Neural progenitor cell (in vitro differentiated cells): Measurements from ENCODE around the gene TBX10. TPM values are rescaled to one million over a fixed set of nuclear protein-coding genes. Genes with fewer than 3 reads are reported as not detected.

Experiments used
- DNase-seq: peaks from one replicate; pipeline ENCODE4 v3.0.0-alpha.2; 2016; ENCODE audit warnings: low spot score
- H2AFZ ChIP-seq: fragments of 200-600 bp; sonication (generic); replicated peaks from 2 replicates; pipeline ENCODE4 v1.6.1; 2016; ENCODE audit warnings: antibody characterized with exemption
- H3F3A ChIP-seq: fragments of 200-600 bp; sonication (generic); 2 replicates; pipeline ENCODE4 v1.6.1; 2016; ENCODE audit warnings: antibody characterized with exemption, low read depth
- H3K27ac ChIP-seq: fragments of 200-600 bp; sonication (generic); 2 replicates; pipeline ENCODE4 v1.5.1; 2016; ENCODE audit warnings: mild to moderate bottlenecking
- H3K27me3 ChIP-seq: fragments of 200-600 bp; sonication (generic); 2 replicates; pipeline ENCODE4 v1.6.1; 2016; ENCODE audit warnings: mild to moderate bottlenecking, moderate library complexity
- H3K36me3 ChIP-seq: fragments of 200-600 bp; sonication (generic); 2 replicates; pipeline ENCODE4 v1.5.1; 2016
- H3K4me1 ChIP-seq: fragments of 200-600 bp; sonication (generic); 2 replicates; pipeline ENCODE4 v1.6.1; 2016; ENCODE audit warnings: mixed run types
- H3K4me2 ChIP-seq: fragments of 200-600 bp; sonication (generic); 2 replicates; pipeline ENCODE4 v1.6.1; 2016
- H3K4me3 ChIP-seq: fragments of 200-600 bp; sonication (generic); 2 replicates; pipeline ENCODE4 v1.5.1; 2016
- H3K79me2 ChIP-seq: fragments of 200-600 bp; sonication (generic); 2 replicates; pipeline ENCODE4 v1.6.1; 2016; ENCODE audit warnings: low read depth
- H3K9ac ChIP-seq: fragments of 200-600 bp; sonication (generic); 2 replicates; pipeline ENCODE4 v1.6.1; 2016
- H3K9me3 ChIP-seq: fragments of 200-600 bp; sonication (generic); 2 replicates; pipeline ENCODE4 v1.5.1; 2016; ENCODE audit warnings: low read depth
- H4K20me1 ChIP-seq: fragments of 200-600 bp; sonication (generic); 2 replicates; pipeline ENCODE4 v1.6.1; 2016; ENCODE audit warnings: low read depth
- H3K27ac Mint-ChIP-seq: 3 replicates; pipeline ENCODE4 v1.8.0; 2021; ENCODE audit warnings: mixed read lengths
- H3K27me3 Mint-ChIP-seq: 2 replicates; pipeline ENCODE4 v1.8.0; 2022; ENCODE audit warnings: low read depth, mild to moderate bottlenecking, inconsistent platforms, moderate library complexity, mixed read lengths; ENCODE audit not compliant: insufficient read depth
- H3K36me3 Mint-ChIP-seq: 3 replicates; pipeline ENCODE4 v1.8.0; 2021; ENCODE audit warnings: mixed read lengths
- H3K4me1 Mint-ChIP-seq: 3 replicates; pipeline ENCODE4 v1.8.0; 2021; ENCODE audit warnings: mixed read lengths
- H3K4me3 Mint-ChIP-seq: 3 replicates; pipeline ENCODE4 v1.8.0; 2021; ENCODE audit warnings: mild to moderate bottlenecking, moderate library complexity, mixed read lengths
- H3K9me3 Mint-ChIP-seq: 3 replicates; pipeline ENCODE4 v1.8.0; 2020; ENCODE audit warnings: mixed read lengths
- EZH2 ChIP-seq: fragments of 200-600 bp; sonication (generic); IDR thresholded peaks from 2 replicates; pipeline ENCODE4 v1.6.1; 2017; ENCODE audit warnings: antibody characterized with exemption, mild to moderate bottlenecking, moderate library complexity
- EZH2phosphoT487 ChIP-seq: fragments of 200-600 bp; sonication (generic); IDR thresholded peaks from 2 replicates; pipeline ENCODE4 v1.6.1; 2017; ENCODE audit warnings: antibody characterized with exemption
- total RNA-seq: library from RNA; depleted of rRNA; stranded (reverse); fragments of >200 nt; gene quantifications from 2 replicates; pipeline ENCODE4 v1.2.3, GENCODE V29; 2015; ENCODE audit warnings: low replicate concordance
- TF ChIP-seq, protein P1 (sequence below): fragments of 200-600 bp; sonication (generic); IDR thresholded peaks from 2 replicates; pipeline ENCODE4 v1.5.1; 2017; ENCODE audit warnings: antibody characterized with exemption, mild to moderate bottlenecking

Gene TBX10
- total RNA-seq, 1 donor from 2014 or later, result not detected

DNA sequence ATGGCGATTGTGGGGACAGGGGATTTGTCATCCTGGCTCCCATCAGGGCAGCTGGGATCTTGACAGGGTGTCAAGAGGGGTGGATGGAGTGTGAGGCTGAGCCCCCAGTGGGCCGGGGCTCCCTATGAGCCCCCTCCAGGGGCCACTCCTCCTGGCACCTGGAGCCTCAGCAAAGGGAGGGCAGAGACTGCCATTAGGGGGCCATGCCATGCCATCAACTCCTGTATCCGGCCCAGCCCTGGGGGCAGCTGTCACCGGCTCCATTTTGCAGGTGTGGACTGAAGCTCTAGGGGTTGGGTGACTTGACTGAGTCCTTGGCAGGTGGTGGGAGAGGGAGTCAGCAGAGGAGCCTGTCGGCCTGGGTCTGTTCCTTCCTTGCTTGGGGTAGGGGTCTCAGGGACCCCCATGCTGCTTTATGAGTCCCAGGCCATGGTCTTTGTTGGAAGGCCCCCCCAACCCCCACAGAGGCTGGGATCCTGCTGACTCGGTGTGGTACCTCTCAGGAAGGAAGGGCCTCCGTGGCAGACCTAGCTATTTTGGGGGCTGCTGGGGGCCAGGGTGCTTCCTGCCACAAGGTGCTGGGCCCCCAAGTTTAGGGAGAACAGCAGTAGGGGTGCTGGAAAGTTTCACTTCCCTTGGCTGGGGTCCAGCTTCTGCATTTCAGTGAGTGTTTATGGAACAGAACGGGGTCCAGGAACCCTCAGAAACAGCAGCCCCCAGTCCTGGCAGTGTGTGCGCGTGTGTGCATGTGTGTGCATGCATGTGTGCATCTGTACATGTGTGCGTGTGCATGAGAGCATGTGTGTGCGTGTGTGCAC is 9.4 kb upstream of the TBX10 start:
- no peak overlapping the region for H3K4me3 Mint-ChIP-seq
- H3K4me1 ChIP-seq, result peaks cover 8% of the 10 kb centered on the region
- peaks cover 14% of the 10 kb centered on the region for H3K4me1 Mint-ChIP-seq
- no peaks in the 10 kb centered on the region for H3K27me3 ChIP-seq
- no peaks in the 10 kb centered on the region for H3K36me3 ChIP-seq
- H3K79me2 ChIP-seq, result no peaks in the 10 kb centered on the region
- no peak overlapping the region for H3K27ac ChIP-seq
- no peaks in the 10 kb centered on the region for H4K20me1 ChIP-seq
- H3K27me3 Mint-ChIP-seq, result peaks cover 13% of the 10 kb centered on the region
- H3K4me3 ChIP-seq, result no peak overlapping the region
- TF ChIP-seq EZH2, result no peak
- TF ChIP-seq, protein P1, sequence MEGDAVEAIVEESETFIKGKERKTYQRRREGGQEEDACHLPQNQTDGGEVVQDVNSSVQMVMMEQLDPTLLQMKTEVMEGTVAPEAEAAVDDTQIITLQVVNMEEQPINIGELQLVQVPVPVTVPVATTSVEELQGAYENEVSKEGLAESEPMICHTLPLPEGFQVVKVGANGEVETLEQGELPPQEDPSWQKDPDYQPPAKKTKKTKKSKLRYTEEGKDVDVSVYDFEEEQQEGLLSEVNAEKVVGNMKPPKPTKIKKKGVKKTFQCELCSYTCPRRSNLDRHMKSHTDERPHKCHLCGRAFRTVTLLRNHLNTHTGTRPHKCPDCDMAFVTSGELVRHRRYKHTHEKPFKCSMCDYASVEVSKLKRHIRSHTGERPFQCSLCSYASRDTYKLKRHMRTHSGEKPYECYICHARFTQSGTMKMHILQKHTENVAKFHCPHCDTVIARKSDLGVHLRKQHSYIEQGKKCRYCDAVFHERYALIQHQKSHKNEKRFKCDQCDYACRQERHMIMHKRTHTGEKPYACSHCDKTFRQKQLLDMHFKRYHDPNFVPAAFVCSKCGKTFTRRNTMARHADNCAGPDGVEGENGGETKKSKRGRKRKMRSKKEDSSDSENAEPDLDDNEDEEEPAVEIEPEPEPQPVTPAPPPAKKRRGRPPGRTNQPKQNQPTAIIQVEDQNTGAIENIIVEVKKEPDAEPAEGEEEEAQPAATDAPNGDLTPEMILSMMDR, result no peak
- no peak for TF ChIP-seq EZH2phosphoT487
- no peaks in the 10 kb centered on the region for H3K9me3 Mint-ChIP-seq
- H3K27ac Mint-ChIP-seq, result no peak overlapping the region
- H3K36me3 Mint-ChIP-seq, result no peaks in the 10 kb centered on the region
- no peak overlapping the region for H3K4me2 ChIP-seq
- no peak overlapping the region for H2AFZ ChIP-seq
- DNase-seq, result no peak
- peaks cover 12% of the 10 kb centered on the region for H3F3A ChIP-seq
- no peak overlapping the region for H3K9ac ChIP-seq
- no peaks in the 10 kb centered on the region for H3K9me3 ChIP-seq

DNA sequence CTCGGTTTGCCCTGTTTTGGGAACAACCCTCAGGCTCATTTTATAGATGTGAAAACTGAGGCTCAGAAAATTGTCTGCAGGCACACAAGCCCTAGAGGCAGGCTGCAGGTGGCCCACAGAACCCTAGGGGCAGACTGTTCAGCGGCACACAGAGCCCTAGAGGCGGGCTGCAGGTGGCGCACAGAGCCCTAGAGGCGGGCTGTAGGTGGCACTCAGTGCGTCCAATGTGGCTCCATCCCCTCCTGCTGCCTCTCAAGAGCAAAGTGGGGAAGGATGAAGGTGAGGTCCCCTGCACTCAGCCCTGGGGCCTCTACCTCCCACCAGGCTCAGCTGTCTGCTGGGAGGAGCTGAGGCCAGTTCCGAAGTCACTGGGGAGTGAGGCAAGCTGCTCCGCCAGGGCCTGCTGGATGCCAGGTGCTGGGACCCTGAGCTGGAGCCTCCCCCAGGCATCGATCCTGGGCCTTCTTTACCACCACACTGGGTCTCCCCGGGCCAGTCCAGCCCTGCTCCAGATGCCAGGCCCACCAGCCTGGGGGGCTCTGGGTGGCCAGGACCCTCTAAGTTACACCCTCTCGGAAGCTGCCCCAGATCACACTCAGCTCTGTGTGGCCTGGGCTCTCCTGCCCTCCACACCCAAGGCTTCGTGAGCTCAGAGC is 8.7 kb upstream of the TBX10 start:
- TF ChIP-seq, protein P1, result peak; percentile 57
- TF ChIP-seq EZH2, result no peak
- no peaks in the 10 kb centered on the region for H3K36me3 ChIP-seq
- no peaks in the 10 kb centered on the region for H3K9me3 Mint-ChIP-seq

DNA sequence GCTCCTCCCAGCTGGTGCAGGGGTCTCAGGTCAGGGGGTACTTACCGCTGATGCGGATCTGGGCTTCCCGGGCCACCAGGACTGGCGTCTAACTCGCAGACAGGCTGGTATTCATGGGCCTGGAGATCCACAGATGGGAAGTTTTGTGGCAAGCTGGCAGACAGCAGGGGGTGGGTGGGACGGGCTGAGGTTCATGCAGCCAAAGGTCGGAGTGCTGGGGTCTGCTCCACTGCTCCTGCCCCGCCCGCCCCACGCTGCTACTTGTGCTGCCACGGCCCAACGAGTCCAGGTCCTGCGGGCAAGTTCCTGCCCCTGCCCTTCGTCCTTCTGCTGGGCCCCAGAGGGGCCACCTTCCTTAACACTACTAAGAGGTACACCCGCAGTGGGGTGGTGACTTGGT is 7.9 kb upstream of the TBX10 start:
- H3K27me3 ChIP-seq, result no peaks in the 10 kb centered on the region
- no peak overlapping the region for H3K9ac ChIP-seq
- no peaks in the 10 kb centered on the region for H3K9me3 Mint-ChIP-seq
- no peak overlapping the region for H2AFZ ChIP-seq
- H3K4me3 Mint-ChIP-seq, result no peak overlapping the region
- peaks cover 12% of the 10 kb centered on the region for H3F3A ChIP-seq
- no peak for DNase-seq
- H3K27ac ChIP-seq, result no peak overlapping the region
- H3K27me3 Mint-ChIP-seq, result peaks cover 14% of the 10 kb centered on the region
- H3K36me3 Mint-ChIP-seq, result no peaks in the 10 kb centered on the region
- peaks cover 8% of the 10 kb centered on the region for H3K4me1 ChIP-seq
- H4K20me1 ChIP-seq, result no peaks in the 10 kb centered on the region
- TF ChIP-seq, protein P1, result no peak
- TF ChIP-seq EZH2 (no peak), EZH2phosphoT487 (no peak)
- no peak overlapping the region for H3K4me2 ChIP-seq
- H3K36me3 ChIP-seq, result no peaks in the 10 kb centered on the region
- no peak overlapping the region for H3K27ac Mint-ChIP-seq
- H3K4me1 Mint-ChIP-seq, result peaks cover 14% of the 10 kb centered on the region
- no peaks in the 10 kb centered on the region for H3K9me3 ChIP-seq
- no peaks in the 10 kb centered on the region for H3K79me2 ChIP-seq
- H3K4me3 ChIP-seq, result no peak overlapping the region

More for the DNA sequence above, 8.7 kb upstream of the TBX10 start:
- Histone ChIP-seq H3K4me2 (no peak overlapping the region), H3K4me1 (peaks cover 8% of the 10 kb centered on the region), H3K9me3 (no peaks in the 10 kb centered on the region), H4K20me1 (no peaks in the 10 kb centered on the region), H3K4me3 (no peak overlapping the region), H3K79me2 (no peaks in the 10 kb centered on the region), H3K27ac (no peak overlapping the region), H2AFZ (no peak overlapping the region), H3K9ac (no peak overlapping the region), H3K27me3 (no peaks in the 10 kb centered on the region), H3F3A (peaks cover 12% of the 10 kb centered on the region)
- peaks cover 14% of the 10 kb centered on the region for H3K4me1 Mint-ChIP-seq
- no peaks in the 10 kb centered on the region for H3K36me3 Mint-ChIP-seq
- no peak overlapping the region for H3K4me3 Mint-ChIP-seq
- no peak overlapping the region for H3K27ac Mint-ChIP-seq
- H3K27me3 Mint-ChIP-seq, result peaks cover 14% of the 10 kb centered on the region
- DNase-seq, result peak; percentile 77
